Heart right ventricle (tissue), 16 donors: Measurements from ENCODE around the gene NEK6. TPM values are rescaled to one million over a fixed set of nuclear protein-coding genes. Genes with fewer than 3 reads are reported as not detected.
A peak's percentile ranks its signal among the peaks of the same experiment; 100 is the strongest.

Experiments
- ATAC-seq, 8 donors: fragments of 200-7000 bp; cut with Tn5 transposase; one replicate each; pipeline ENCODE4 v1.9.1; 2020; ENCODE audit warnings: mild to moderate bottlenecking in 8 of 8, moderate library complexity in 8 of 8, moderate number of reproducible peaks in 1 of 8
- DNase-seq, 2 donors: peaks; one replicate each; pipeline ENCODE4 v3.0.0-alpha.2; 2020
- H3K27ac ChIP-seq, 10 donors: fragments of 200-600 bp; sonication (generic) in 2 of 10; one replicate each; pipeline versions ENCODE4 v1.5.0 to v1.8.0; 2020 to 2022; ENCODE audit warnings: mild to moderate bottlenecking in 3 of 10
- H3K27me3 ChIP-seq, 7 donors: fragments of 200-600 bp; one replicate each; pipeline ENCODE4 v1.8.0; 2021 to 2022; ENCODE audit warnings: mild to moderate bottlenecking in 2 of 7
- H3K36me3 ChIP-seq, 9 donors: fragments of 200-600 bp; sonication (generic) in 1 of 9; one replicate each; pipeline versions ENCODE4 v1.5.0 to v1.8.0; 2020 to 2022; ENCODE audit warnings: mild to moderate bottlenecking in 2 of 9
- H3K4me1 ChIP-seq, 9 donors: fragments of 200-600 bp; sonication (generic) in 1 of 9; one replicate each; pipeline versions ENCODE4 v1.5.0 to v1.8.0; 2020 to 2022; ENCODE audit warnings: mild to moderate bottlenecking in 4 of 9
- H3K4me3 ChIP-seq, 10 donors: fragments of 200-600 bp; sonication (generic) in 2 of 10; one replicate each; pipeline versions ENCODE4 v1.5.0 to v1.8.0; 2020 to 2022; ENCODE audit warnings: mild to moderate bottlenecking in 7 of 10, moderate library complexity in 2 of 10
- H3K9me3 ChIP-seq, 11 donors: fragments of 200-600 bp in 10 of 11; sonication (generic) in 2 of 11; one replicate each; pipeline versions ENCODE4 v1.5.0 to v1.8.0; 2013 to 2022; ENCODE audit warnings: mild to moderate bottlenecking in 2 of 11, control low read depth in 1 of 11, moderate library complexity in 1 of 11
- CTCF ChIP-seq, 9 donors: fragments of 200-600 bp; sonication (generic) in 2 of 9; IDR thresholded peaks; one replicate each; pipeline versions ENCODE4 v1.5.0 to v1.8.0; 2021 to 2022; ENCODE audit warnings: antibody characterized with exemption in 9 of 9, mild to moderate bottlenecking in 5 of 9, moderate library complexity in 1 of 9
- WGBS, 2 donors: extraction: QIAGEN DNeasy Blood & Tissue Kit; methylation state at CpG; one replicate each; pipeline ENCODE4 v1.1.7; 2013; ENCODE audit warnings: inconsistent platforms in 1 of 2; 5-methylcytosine and 5-hydroxymethylcytosine counted together
- intact Hi-C, 10 donors: fragments of 100-400 bp; cut with DNase I; formaldehyde crosslinking; loops; one replicate each; pipeline versions ENCODE4 v1.11.1 to v1.14.2; 2022
- polyA plus RNA-seq, 2 donors: library from polyadenylated mRNA; stranded (reverse); fragments of 200-250 nt; gene quantifications; one replicate each; pipeline ENCODE4 v1.2.3, GENCODE V29; 2013
- total RNA-seq, 10 donors: library from RNA; stranded (reverse); fragmentation: NEBNext Ultra II Directional in 3 of 10; extraction: Animal tissue kit (Norgen Biotek cat#: 25700) in 3 of 10; gene quantifications; one replicate each; pipeline versions ENCODE4 v1.2.1 to v1.2.4, GENCODE V29; 2021 to 2023
- donor health status: Arrhythmogenic right ventricular cardiomyopathy.
- donor health status: ischemic (EF 13 %, LVEDD 7.1; RV severe dilation, severe dysfunction).
- donor health status: healthy with polysubstance abuse.
- donor health status: DM: no; HTN: yes; CAD: no.
- donor health status: DM: no; HTN: no; CAD: no.
- donor health status: ischemic (EF 25% LVEDD 6.9; RV normal size, moderate dysfunction).
- donor health status: ischemic (EF 25% LVEDD 5.7; RV mildly dilated, moderate dysfunction).
- donor health status: healthy.
- donor health status: DM: yes; HTN: yes; CAD: no.
- donor health status: Ischemic cardiomyopathy.
- donor health status: ischemic (EF 35%, LVEDD 5.7; RV mildly dilated, moderate dysfunction).
- donor health status: nonischemic (EF 11% LVEDD 7.7; RV severe dilation, severe dysfunction).
- donor health status: DM: yes; HTN: yes; CAD: no.
- donor health status: PGD.
- donor health status: ischemic (EF 29% LVEDD 5.4; RV normal size, mild dysfunction).
- donor health status: nonischemic (EF 23%, LVEDD 6.1; RV moderate dilation, normal function).

Gene NEK6
- total and polyA plus RNA-seq, 12 donors = 1.9 to 22.4 (median 7.5) TPM

DNA sequence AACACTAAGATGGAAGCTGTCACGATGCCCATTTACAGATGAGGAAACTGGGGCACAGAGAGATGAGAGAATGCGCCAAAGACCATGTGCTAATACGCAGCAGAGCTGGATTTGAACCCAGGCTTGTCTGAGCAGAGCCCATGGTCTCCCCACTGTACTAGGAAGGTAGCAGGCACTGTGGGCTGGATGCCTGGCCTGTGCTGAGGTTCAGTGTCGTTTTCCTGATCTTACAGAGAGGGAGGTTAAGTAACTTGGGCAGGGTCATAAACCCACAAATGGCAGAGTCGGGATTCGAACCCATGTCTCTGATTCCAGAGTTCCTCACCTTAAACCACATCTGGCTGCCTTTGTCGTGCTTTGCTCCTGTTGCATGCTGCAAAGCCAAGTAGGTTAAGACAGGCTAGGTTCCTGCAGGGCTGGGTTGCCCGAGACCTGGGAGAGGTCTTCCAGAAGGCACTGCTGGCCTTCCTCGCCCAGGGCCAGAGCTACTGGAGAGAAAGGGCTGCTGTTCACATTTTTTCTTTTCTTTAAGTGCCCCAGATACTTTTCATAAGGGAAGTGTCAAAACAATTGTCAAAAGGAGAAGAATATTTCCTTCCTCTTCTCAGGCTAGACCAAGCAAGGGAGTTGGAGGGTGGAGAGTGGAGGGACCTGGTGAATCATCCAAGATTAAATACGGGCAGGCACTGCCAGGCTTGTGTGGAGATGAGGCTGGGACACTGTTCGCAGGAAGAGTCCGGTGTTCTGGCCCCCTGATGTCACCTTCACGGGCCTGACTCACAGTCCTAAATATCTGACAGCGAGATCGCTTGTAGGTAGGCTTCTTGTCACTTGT, 3.2 kb downstream of the NEK6 start:
- intact Hi-C loops = loop anchor here in 1 of 10 donors (5.0 kb wide), 1 partner anchor 41 kb away; no protein-coding TSS in a partner anchor
- Histone ChIP-seq H3K27me3 (no peaks in the 10 kb centered on the region), H3K36me3 (peaks cover 0 to 12% (median 0%) of the 10 kb centered on the region in 9 donors), H3K4me3 (peak overlapping the region in 5 of 10 donors; percentile 2 to 66 (median 7)), H3K27ac (peak overlapping the region in 7 of 10 donors; percentile 10 to 93 (median 81)), H3K9me3 (no peaks in the 10 kb centered on the region), H3K4me1 (peaks cover 11 to 76% (median 39%) of the 10 kb centered on the region in 9 donors)
- WGBS, 2 donors = 65 to 77% methylated on average over 15 of the region's 15 CpGs
- ATAC-seq (peak in 4 of 8 donors; percentile 27 to 58 (median 30)), DNase-seq (no peak)
- no peak for TF ChIP-seq CTCF (IDR thresholded peaks at IDR 0.05)

GRCh38 chr9:124261736-124262648, 4.2 kb downstream of the NEK6 start:
- peaks cover 14 to 81% (median 46%) of the 10 kb centered on the region in 9 donors for H3K4me1 ChIP-seq
- H3K36me3 ChIP-seq = peaks cover 0 to 12% (median 0%) of the 10 kb centered on the region in 9 donors
- intact Hi-C loops = loop anchor here in 1 of 10 donors (5.0 kb wide), 1 partner anchor 40 kb away; no protein-coding TSS in a partner anchor
- H3K9me3 ChIP-seq = no peaks in the 10 kb centered on the region
- H3K27me3 ChIP-seq = no peaks in the 10 kb centered on the region
- no peak for ATAC-seq
- no peak for DNase-seq
- WGBS, 2 donors = 70 to 80% methylated on average over 13 of the region's 13 CpGs
- H3K4me3 ChIP-seq = peak overlapping the region in 5 of 10 donors; percentile 2 to 66 (median 7)
- H3K27ac ChIP-seq = peak overlapping the region in 6 of 10 donors; percentile 19 to 93 (median 77)
- no peak for TF ChIP-seq CTCF (IDR thresholded peaks at IDR 0.05)

GRCh38 chr9:124262649-124262972, 4.9 kb downstream of the NEK6 start:
- intact Hi-C loops = loop anchor here in 1 of 10 donors (5.0 kb wide), 1 partner anchor 40 kb away; no protein-coding TSS in a partner anchor
- TF ChIP-seq CTCF (IDR thresholded peaks at IDR 0.05) = no peak
- DNase-seq (no peak), ATAC-seq (no peak)
- H3K9me3 ChIP-seq = no peaks in the 10 kb centered on the region
- peaks cover 0 to 12% (median 0%) of the 10 kb centered on the region in 9 donors for H3K36me3 ChIP-seq
- no peaks in the 10 kb centered on the region for H3K27me3 ChIP-seq
- H3K4me3 ChIP-seq = peak overlapping the region in 1 of 10 donors; percentile 66
- peak overlapping the region in 3 of 10 donors; percentile 19 to 93 (median 81) for H3K27ac ChIP-seq
- WGBS, 2 donors = 78 to 80% methylated on average over 5 of the region's 5 CpGs
- H3K4me1 ChIP-seq = peaks cover 14 to 81% (median 52%) of the 10 kb centered on the region in 9 donors

DNA sequence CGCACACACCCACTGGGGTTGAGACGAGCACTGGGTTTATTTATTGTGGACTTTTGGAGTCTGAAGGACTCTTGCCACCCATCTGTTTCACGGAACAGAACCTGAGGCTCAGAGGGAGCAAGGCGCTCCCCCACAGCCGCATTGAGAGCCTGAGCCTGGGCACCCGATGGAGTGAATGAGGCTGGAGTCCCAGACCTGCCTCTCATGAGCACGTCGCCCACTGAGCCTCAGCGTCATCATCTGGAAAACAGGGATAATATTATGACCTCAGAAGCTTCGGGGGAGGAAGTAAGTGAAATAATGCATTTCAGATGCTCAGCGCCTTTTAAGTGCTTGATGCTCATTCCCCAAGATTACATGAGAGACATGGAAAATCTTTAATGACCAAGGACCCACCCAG, 5.5 kb downstream of the NEK6 start:
- WGBS, 2 donors = 87 to 91% methylated on average over 11 of the region's 11 CpGs
- TF ChIP-seq CTCF (IDR thresholded peaks at IDR 0.05) = no peak
- Histone ChIP-seq H3K36me3 (peaks cover 0 to 12% (median 0%) of the 10 kb centered on the region in 9 donors), H3K4me1 (peaks cover 14 to 87% (median 56%) of the 10 kb centered on the region in 9 donors), H3K27ac (peak overlapping the region in 2 of 10 donors; percentile 9 to 93), H3K9me3 (no peaks in the 10 kb centered on the region), H3K4me3 (no peak overlapping the region), H3K27me3 (no peaks in the 10 kb centered on the region)
- intact Hi-C loops = loop anchor here in 1 of 10 donors (5.0 kb wide), 1 partner anchor 39 kb away; no protein-coding TSS in a partner anchor
- no peak for ATAC-seq
- no peak for DNase-seq
